HCT116 (cell line): ENCODE measurements around the gene MRPL41.

ENCODE experiments used
- CTCF ChIP-seq, 3 experiments: fragments of 200-600 bp in 1 of 3; sonication (generic) in 1 of 3; IDR thresholded peaks in 2 of 3; conservative IDR thresholded peaks in 1 of 3; 2 replicates each; pipeline ENCODE4 v1.5.1; 2012 to 2017; ENCODE audit warnings: low read depth in 2 of 3, low read length in 2 of 3, antibody characterized with exemption in 1 of 3, borderline replicate concordance in 1 of 3, control low read depth in 1 of 3, mild to moderate bottlenecking in 1 of 3, mixed read lengths in 1 of 3, mixed run types in 1 of 3, moderate library complexity in 1 of 3; ENCODE audit not compliant: insufficient read depth in 1 of 3
- EGR1 ChIP-seq: IDR thresholded peaks from 2 replicates; pipeline ENCODE4 v1.6.1; 2012; ENCODE audit warnings: low read depth
- POLR2A ChIP-seq: IDR thresholded peaks from 2 replicates; pipeline ENCODE4 v1.7.0; 2011; ENCODE audit warnings: borderline replicate concordance; ENCODE audit not compliant: insufficient read depth, insufficient read length; ENCODE audit errors: extremely low read depth
- POLR2AphosphoS5 ChIP-seq: IDR thresholded peaks from 2 replicates; pipeline ENCODE4 v1.6.1; 2011; ENCODE audit warnings: mild to moderate bottlenecking, low read depth, low read length, moderate library complexity
- SRF ChIP-seq: IDR thresholded peaks from 2 replicates; pipeline ENCODE4 v1.6.1; 2012; ENCODE audit warnings: low read depth
- ZNF274 ChIP-seq: fragments of 200-500 bp; sonication (Bioruptor generic); IDR thresholded peaks from 2 replicates; pipeline ENCODE4 v1.6.1; 2014; ENCODE audit warnings: mild to moderate bottlenecking, low read depth, low read length, inconsistent platforms

GRCh38 chr9:137592767-137593166, 41.1 kb downstream of the MRPL41 start:
- TF ChIP-seq SRF (no peak), ZNF274 (no peak), CTCF (IDR thresholded peaks at IDR 0.05 in 2 of 3, conservative IDR thresholded peaks at IDR 0.05 in 1 of 3; ENCODE audit: borderline replicate concordance in 1 of 3, insufficient read depth in 1 of 3, low read depth in 2 of 3, low read length in 2 of 3) (no peak), EGR1 (no peak), POLR2A (no peak), POLR2AphosphoS5 (no peak)
